ENCODE measurements around the gene MPP3.
"Not testable (repeated sequence)": the region's sequence is repeated elsewhere in the genome, so short reads cannot be mapped to it uniquely, and the experiment has no call there.

- TF ChIP-seq, protein P1, sequence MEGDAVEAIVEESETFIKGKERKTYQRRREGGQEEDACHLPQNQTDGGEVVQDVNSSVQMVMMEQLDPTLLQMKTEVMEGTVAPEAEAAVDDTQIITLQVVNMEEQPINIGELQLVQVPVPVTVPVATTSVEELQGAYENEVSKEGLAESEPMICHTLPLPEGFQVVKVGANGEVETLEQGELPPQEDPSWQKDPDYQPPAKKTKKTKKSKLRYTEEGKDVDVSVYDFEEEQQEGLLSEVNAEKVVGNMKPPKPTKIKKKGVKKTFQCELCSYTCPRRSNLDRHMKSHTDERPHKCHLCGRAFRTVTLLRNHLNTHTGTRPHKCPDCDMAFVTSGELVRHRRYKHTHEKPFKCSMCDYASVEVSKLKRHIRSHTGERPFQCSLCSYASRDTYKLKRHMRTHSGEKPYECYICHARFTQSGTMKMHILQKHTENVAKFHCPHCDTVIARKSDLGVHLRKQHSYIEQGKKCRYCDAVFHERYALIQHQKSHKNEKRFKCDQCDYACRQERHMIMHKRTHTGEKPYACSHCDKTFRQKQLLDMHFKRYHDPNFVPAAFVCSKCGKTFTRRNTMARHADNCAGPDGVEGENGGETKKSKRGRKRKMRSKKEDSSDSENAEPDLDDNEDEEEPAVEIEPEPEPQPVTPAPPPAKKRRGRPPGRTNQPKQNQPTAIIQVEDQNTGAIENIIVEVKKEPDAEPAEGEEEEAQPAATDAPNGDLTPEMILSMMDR (IDR thresholded peaks at IDR 0.05), result not testable (repeated sequence)
- TF ChIP-seq POLR2A, EP300 (IDR thresholded peaks at IDR 0.05): not testable (repeated sequence)
Observed at GRCh38 chr17:43798024-43798423, 34.9 kb downstream of the MPP3 start.

All from ovary (tissue), 3 donors.